ENCODE results near the gene WIPI1.

DNA sequence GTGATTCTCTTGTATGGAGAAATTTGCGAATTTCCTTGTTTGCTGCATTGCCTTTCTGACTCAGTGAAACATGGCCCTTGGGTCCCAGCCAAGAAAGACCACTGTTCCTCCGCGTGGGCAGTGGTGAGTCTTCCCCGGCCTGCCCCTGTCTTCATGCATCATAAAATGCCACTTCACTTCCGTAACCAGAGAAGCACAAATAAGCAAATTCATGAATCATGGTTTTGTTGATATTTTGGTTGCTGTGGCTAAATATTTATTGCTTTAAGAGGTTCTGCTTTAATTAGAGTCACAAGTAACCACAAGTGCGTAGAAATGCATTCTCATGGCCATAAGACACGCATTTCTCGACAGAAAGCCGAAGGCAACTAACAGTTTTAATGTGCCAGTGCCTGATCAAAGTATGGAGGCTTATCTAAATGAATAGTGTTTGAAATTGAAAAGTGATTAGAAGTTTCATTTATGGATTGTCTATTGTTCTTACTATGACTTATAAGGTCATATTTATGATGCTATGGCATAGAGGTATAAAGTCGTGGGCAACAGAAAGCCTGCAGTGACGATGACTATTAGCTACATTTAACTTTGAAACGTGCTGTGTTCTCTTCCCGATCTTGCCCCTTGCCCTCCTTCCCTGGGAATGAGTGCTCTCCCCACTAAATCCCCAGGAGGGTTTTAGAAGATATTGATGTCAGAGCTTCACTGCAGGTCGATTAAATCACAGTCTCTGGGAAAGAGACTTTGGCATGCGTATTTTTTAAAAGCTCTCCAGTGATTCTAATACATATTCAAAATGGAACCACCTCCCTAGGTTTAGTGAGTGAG lies 76.0 kb downstream of the WIPI1 start:
- TF ChIP-seq, protein P1, sequence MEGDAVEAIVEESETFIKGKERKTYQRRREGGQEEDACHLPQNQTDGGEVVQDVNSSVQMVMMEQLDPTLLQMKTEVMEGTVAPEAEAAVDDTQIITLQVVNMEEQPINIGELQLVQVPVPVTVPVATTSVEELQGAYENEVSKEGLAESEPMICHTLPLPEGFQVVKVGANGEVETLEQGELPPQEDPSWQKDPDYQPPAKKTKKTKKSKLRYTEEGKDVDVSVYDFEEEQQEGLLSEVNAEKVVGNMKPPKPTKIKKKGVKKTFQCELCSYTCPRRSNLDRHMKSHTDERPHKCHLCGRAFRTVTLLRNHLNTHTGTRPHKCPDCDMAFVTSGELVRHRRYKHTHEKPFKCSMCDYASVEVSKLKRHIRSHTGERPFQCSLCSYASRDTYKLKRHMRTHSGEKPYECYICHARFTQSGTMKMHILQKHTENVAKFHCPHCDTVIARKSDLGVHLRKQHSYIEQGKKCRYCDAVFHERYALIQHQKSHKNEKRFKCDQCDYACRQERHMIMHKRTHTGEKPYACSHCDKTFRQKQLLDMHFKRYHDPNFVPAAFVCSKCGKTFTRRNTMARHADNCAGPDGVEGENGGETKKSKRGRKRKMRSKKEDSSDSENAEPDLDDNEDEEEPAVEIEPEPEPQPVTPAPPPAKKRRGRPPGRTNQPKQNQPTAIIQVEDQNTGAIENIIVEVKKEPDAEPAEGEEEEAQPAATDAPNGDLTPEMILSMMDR (conservative IDR thresholded peaks at IDR 0.05): no peak
- TF ChIP-seq ZFX (IDR thresholded peaks at IDR 0.05): no peak

Data from C4-2B (cell line).